ENCODE measurements around the gene ST7. TPM values are rescaled to one million over a fixed set of nuclear protein-coding genes. Genes with fewer than 3 reads are reported as not detected.

Gene ST7
- total and polyA plus RNA-seq, 2 experiments from 2014 or later, result 9.9 to 18.3 TPM

DNA sequence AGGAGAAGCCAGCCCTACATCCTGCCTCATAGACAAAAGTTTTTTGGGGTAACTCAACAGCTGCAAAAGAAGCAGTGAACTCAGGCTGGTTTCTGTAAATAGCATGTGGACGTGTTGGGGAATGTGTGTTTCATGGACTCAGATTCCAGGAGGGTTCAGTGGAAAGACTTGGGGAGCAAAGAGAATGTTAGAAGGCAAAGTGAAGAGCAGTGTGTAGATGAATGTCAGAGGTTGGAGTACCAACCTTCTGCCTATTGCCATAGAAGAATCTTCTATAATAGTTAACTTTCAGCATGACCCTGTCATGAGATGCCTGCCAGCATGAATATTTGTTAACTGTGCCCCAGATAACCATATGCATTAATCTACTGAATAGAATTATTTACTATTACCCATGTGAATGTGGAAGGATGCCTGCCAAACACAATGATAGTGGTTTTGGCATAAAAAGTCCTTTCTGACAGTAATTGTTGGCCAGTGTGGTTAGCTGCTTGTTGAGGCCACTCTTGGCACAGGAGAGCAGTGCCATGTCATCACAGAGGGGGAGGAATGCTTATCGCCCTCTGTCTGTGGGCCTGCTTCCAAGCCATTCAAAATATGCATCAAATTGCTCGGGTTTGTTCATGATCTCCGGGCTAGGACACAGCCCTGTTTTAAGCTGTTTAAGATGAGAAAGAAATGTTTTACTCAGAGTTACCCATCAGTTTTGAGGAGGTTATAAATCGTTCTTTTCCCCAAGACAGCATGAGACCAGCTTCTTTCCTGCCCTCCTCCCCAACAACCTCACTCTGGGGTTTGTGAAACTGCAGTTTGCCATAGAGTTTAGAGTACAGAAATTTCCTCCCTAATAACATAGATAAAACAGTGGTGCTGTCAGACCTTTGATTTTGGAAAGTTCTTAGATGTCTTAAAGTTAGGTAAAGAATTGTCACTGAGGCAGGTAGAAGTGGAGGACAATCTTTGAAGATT lies 204.2 kb downstream of the ST7 start:
- H3K4me1 ChIP-seq (ENCODE audit: insufficient read depth), result peaks cover 12% of the 10 kb centered on the region
- H3K79me2 ChIP-seq (replicated peaks; ENCODE audit: insufficient read depth), result no peaks in the 10 kb centered on the region
- no peaks in the 10 kb centered on the region for H3F3A ChIP-seq (replicated peaks; ENCODE audit: low read depth)
- H3K9me2 ChIP-seq (ENCODE audit: insufficient read depth), result peaks cover 11% of the 10 kb centered on the region; the same call in 1 of the 2 replicates
- DNase-seq (ENCODE audit: low spot score) (no peak), ATAC-seq (peak; percentile 62)
- TF ChIP-seq CTCF (conservative IDR thresholded peaks at IDR 0.05; ENCODE audit: low read depth in 2 of 2) (peak; percentile 37 to 57), POLR2AphosphoS5 (IDR thresholded peaks at IDR 0.05; ENCODE audit: low read depth) (no peak)
- Mint-ChIP-seq H3K27me3 (ENCODE audit: insufficient read depth, low read depth, poor library complexity) (no peaks in the 10 kb centered on the region), H3K27ac (no peak overlapping the region), H3K4me1 (no peaks in the 10 kb centered on the region), H3K9me3 (no peaks in the 10 kb centered on the region), H3K4me3 (no peak overlapping the region), H3K36me3 (ENCODE audit: low read depth) (no peaks in the 10 kb centered on the region)
- no peak overlapping the region for H3K4me3 ChIP-seq
- H4K20me1 ChIP-seq (replicated peaks; ENCODE audit: insufficient read depth), result no peaks in the 10 kb centered on the region
- no peak overlapping the region for H2AFZ ChIP-seq
- no peak overlapping the region for H3K4me2 ChIP-seq
- H3K36me3 ChIP-seq (ENCODE audit: insufficient read depth), result no peaks in the 10 kb centered on the region
- no peaks in the 10 kb centered on the region for H3K27me3 ChIP-seq (ENCODE audit: insufficient read depth)
- H3K27ac ChIP-seq (ENCODE audit: low read depth), result no peak overlapping the region

DNA sequence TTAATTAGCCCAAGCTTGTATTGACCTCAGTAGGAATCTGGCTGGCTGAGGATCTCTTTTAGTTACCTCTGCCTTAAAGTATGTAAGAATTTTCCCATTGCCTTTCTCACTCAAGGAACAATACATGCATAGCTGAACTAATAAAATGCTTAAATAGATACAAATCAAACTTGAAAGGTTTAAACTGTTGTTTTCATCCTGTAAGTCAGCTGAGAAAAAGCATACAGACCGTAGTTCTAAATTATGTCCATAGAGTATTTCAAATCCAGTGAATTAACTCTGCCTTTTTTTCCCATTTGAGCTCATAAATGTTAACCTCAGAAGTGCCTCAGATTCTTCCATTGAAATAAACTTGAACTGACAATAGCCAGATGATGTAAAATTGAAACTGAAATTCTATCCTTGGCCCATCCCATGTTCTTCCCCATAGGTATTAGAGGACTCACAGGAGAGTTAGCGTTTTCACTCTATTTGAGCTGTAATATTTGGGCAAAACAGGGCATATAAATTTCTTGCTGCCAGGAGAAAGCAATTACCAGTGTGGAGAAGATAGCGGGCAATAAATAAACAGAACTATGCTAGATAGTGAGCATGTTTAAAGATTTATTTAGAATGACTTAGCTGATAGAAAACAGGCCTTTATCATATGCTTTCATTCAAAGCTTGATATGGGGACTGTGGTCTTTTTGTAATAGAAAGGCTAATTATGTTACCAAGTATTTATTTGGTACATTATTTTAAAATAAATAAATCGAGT lies 205.8 kb downstream of the ST7 start:
- Histone ChIP-seq H2AFZ (no peak overlapping the region), H3K9me2 (ENCODE audit: insufficient read depth) (peaks cover 11% of the 10 kb centered on the region; the same call in 1 of the 2 replicates), H3K4me1 (ENCODE audit: insufficient read depth) (peaks cover 12% of the 10 kb centered on the region), H3K36me3 (ENCODE audit: insufficient read depth) (no peaks in the 10 kb centered on the region), H3K79me2 (replicated peaks; ENCODE audit: insufficient read depth) (no peaks in the 10 kb centered on the region), H3F3A (replicated peaks; ENCODE audit: low read depth) (no peaks in the 10 kb centered on the region), H3K4me3 (no peak overlapping the region), H4K20me1 (replicated peaks; ENCODE audit: insufficient read depth) (no peaks in the 10 kb centered on the region), H3K4me2 (no peak overlapping the region), H3K27me3 (ENCODE audit: insufficient read depth) (no peaks in the 10 kb centered on the region), H3K27ac (ENCODE audit: low read depth) (no peak overlapping the region)
- Mint-ChIP-seq H3K36me3 (ENCODE audit: low read depth) (no peaks in the 10 kb centered on the region), H3K27me3 (ENCODE audit: insufficient read depth, low read depth, poor library complexity) (no peaks in the 10 kb centered on the region), H3K27ac (no peak overlapping the region), H3K4me1 (no peaks in the 10 kb centered on the region), H3K4me3 (no peak overlapping the region), H3K9me3 (no peaks in the 10 kb centered on the region)
- no peak for ATAC-seq
- DNase-seq (ENCODE audit: low spot score), result no peak
- no peak for TF ChIP-seq POLR2AphosphoS5 (IDR thresholded peaks at IDR 0.05; ENCODE audit: low read depth)

DNA sequence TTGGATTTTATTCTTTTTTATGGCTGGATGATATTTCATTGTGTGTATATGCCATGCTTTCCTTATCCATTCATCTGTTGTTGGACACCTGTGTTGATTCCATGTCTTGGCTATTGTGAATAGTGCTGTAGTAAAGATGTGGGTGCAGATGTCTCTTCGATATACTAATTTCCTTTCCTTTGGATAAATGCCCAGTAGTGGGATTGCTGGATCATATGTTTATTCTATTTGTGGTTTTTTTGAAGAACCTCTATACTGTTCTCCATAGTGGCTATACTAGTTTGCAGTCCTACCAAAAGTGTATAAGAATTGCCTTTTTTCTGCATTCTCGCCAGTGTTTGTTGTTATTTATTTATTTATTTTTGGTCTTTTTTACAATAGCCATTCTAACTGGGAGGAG lies 209.8 kb downstream of the ST7 start:
- Histone ChIP-seq H3F3A (replicated peaks; ENCODE audit: low read depth) (no peaks in the 10 kb centered on the region), H4K20me1 (replicated peaks; ENCODE audit: insufficient read depth) (no peaks in the 10 kb centered on the region), H3K79me2 (replicated peaks; ENCODE audit: insufficient read depth) (no peaks in the 10 kb centered on the region), H3K27me3 (ENCODE audit: insufficient read depth) (no peaks in the 10 kb centered on the region), H3K9me2 (ENCODE audit: insufficient read depth) (no peaks in the 10 kb centered on the region), H3K36me3 (ENCODE audit: insufficient read depth) (no peaks in the 10 kb centered on the region), H2AFZ (no peak overlapping the region), H3K27ac (ENCODE audit: low read depth) (no peak overlapping the region), H3K4me2 (no peak overlapping the region), H3K4me3 (no peak overlapping the region), H3K4me1 (ENCODE audit: insufficient read depth) (0 out of 2 replicates have a peak, but pooled peaks cover 10% of the 10 kb centered on the region)
- no peak overlapping the region for H3K27ac Mint-ChIP-seq
- DNase-seq (ENCODE audit: low spot score), result no peak
- peaks cover 10% of the 10 kb centered on the region for H3K4me1 Mint-ChIP-seq
- TF ChIP-seq EZH2 (IDR thresholded peaks at IDR 0.05; ENCODE audit: low read depth, unreplicated experiment), result no peak
- TF ChIP-seq STAT1 (IDR thresholded peaks at IDR 0.05; ENCODE audit: unreplicated experiment), result no peak
- no peak for TF ChIP-seq ZNF331 (CRISPR knock-in tag; IDR thresholded peaks at IDR 0.05; ENCODE audit: low read depth)
- TF ChIP-seq JUNB (IDR thresholded peaks at IDR 0.05; ENCODE audit: unreplicated experiment), result no peak
- no peak for TF ChIP-seq CREB1 (CRISPR knock-in tag; IDR thresholded peaks at IDR 0.05; ENCODE audit: low read depth)
- TF ChIP-seq, protein P1, sequence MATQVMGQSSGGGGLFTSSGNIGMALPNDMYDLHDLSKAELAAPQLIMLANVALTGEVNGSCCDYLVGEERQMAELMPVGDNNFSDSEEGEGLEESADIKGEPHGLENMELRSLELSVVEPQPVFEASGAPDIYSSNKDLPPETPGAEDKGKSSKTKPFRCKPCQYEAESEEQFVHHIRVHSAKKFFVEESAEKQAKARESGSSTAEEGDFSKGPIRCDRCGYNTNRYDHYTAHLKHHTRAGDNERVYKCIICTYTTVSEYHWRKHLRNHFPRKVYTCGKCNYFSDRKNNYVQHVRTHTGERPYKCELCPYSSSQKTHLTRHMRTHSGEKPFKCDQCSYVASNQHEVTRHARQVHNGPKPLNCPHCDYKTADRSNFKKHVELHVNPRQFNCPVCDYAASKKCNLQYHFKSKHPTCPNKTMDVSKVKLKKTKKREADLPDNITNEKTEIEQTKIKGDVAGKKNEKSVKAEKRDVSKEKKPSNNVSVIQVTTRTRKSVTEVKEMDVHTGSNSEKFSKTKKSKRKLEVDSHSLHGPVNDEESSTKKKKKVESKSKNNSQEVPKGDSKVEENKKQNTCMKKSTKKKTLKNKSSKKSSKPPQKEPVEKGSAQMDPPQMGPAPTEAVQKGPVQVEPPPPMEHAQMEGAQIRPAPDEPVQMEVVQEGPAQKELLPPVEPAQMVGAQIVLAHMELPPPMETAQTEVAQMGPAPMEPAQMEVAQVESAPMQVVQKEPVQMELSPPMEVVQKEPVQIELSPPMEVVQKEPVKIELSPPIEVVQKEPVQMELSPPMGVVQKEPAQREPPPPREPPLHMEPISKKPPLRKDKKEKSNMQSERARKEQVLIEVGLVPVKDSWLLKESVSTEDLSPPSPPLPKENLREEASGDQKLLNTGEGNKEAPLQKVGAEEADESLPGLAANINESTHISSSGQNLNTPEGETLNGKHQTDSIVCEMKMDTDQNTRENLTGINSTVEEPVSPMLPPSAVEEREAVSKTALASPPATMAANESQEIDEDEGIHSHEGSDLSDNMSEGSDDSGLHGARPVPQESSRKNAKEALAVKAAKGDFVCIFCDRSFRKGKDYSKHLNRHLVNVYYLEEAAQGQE (IDR thresholded peaks at IDR 0.05; ENCODE audit: unreplicated experiment), result no peak
- TF ChIP-seq EZH2phosphoT487 (IDR thresholded peaks at IDR 0.05; ENCODE audit: unreplicated experiment), result no peak
- no peak overlapping the region for H3K4me3 Mint-ChIP-seq
- H3K36me3 Mint-ChIP-seq (ENCODE audit: low read depth), result no peaks in the 10 kb centered on the region
- H3K9me3 Mint-ChIP-seq, result no peaks in the 10 kb centered on the region
- H3K27me3 Mint-ChIP-seq (ENCODE audit: insufficient read depth, low read depth, poor library complexity), result peaks cover 3% of the 10 kb centered on the region
- no peak for ATAC-seq
